ENCODE data around the gene CXADR.
"Not testable (repeated sequence)": the region's sequence is repeated elsewhere in the genome, so short reads cannot be mapped to it uniquely, and the experiment has no call there.

The CXADR gene

DNA sequence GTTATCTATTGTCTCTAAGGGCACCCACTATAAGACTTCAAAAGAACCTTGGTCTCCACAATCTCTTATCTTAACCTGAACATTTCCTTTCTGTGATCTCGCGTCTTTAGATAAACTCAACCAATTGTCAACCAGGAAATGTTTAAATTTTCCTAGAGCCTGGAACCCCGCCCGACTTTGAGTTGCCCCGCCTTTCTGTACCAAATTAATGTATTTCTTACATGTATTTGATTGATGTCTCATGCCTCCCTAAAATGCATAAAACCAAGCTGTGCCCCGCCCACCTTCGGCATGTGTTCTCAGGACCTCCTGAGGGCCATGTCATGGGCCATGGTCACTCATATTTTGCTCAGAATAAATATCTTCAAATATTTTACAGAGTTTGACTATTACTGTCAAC lies 5.9 kb upstream of the CXADR start:
- no peak for DNase-seq

DNA sequence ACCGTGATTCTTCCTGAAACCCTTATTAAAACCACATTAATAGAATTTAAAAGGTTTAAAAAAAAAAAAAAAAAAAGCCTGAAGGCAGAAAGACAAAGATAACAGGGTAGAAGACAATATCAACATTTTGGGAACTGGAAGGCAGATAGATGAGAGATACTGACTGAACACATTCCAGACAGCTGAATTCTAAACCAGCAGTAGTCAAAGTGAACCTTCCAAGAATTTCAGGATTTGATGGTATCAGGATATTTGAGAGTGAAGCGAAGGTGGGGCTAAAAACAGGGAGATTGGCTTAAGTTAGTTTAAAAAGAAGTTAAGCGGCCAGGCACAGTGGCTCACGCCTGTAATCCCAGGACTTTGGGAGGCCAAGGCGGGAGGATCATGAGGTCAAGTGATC lies 5.3 kb upstream of the CXADR start:
- DNase-seq, result no peak

DNA sequence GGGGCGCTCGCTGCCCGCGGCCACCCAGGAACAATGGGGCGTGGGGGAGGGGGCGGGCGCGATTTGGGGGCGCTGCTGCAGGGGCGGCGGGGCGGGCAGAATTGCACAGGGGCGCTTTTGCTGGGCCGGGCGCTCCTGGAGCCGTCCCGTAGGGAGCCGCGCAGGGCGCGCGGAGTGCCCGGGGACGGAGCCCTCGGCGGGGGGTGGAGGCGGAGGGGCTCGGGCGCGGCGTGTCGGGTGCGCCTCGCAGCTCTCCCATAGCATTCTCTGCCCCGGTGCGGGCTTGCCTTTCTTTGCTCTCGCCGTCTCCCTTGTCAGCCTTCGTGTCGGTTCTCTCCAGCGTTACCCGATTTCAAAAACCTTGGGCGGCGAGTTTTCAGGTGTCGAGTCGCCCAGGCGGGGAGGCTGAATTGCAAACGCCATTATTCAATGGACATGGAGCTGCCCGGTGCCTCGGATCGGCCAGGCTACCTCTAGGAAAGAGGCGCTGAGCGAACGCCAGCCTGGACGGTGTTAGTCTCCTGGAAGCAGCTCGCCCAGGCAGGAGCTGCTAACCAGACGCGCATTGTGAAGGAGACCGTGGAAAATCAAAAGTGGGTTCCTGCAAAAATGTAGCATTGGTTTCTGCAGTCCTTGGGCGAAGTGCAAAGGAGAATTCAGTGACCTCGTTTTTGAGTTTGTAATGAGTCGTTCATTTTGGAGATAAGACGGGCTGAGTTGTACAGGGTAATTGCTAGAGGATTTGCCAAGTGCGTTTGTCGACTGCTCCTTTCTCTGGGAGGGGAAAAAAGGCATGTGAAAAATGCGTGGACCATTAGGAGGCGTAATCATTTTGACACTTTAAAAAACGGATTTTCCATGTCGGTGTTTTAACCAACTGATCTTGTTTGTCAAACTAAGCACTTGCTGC lies 626 bp downstream of the CXADR start:
- DNase-seq, result peak in 1 of 2 donors; percentile 13

DNA sequence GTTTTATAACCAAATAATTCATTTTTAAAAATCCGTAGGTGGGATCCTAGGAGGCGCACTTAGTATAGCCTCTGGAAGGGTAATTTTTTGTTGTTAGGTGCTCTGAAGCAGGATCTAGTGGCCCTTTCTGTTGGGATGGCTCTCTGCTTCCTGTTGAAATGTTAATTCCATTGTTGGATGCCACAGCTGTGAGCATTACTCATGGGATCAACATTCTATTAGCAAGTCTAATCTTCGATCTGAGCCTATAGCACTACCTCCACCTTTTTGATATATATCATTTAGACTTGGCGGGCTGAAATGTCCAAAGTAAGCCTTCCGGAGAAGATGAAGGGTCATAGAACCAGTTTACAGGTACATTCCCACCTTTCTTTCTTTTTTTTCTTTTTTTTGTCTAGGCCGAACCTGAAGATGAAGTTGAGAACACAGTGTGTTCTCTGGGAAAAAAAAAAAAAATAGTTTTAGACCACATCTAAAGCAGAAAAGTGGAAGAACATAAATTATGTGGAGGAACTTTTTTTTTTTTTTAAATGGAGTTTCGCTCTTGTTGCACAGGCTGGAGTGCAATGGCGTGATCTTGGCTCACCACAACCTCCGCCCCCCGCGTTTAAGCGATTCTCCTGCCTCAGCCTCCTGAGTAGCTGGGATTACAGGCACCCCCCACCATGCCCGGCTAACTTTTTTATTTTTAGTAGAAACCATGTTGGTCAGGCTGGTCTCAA lies 1.4 kb downstream of the CXADR start:
- DNase-seq, result no peak

DNA sequence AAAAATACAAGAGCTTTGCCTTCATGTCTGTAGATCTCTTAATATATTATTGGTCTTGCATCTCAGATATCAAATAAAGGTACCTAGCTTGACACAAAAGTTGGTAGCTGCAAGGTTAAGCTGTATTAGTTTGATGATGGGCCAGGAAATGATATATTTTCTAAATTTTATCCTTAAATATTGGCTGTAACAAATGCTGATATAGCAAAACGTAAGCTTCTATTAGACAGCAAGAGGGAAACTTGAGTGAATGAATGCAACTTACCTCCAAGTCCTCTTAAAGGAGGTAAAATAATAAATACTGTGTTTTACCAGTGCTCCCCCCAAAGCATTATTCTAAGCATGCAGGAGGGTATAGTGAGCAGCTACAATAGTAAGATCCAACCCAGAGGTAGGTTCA lies 4.2 kb downstream of the CXADR start:
- DNase-seq, result not testable (repeated sequence)

DNA sequence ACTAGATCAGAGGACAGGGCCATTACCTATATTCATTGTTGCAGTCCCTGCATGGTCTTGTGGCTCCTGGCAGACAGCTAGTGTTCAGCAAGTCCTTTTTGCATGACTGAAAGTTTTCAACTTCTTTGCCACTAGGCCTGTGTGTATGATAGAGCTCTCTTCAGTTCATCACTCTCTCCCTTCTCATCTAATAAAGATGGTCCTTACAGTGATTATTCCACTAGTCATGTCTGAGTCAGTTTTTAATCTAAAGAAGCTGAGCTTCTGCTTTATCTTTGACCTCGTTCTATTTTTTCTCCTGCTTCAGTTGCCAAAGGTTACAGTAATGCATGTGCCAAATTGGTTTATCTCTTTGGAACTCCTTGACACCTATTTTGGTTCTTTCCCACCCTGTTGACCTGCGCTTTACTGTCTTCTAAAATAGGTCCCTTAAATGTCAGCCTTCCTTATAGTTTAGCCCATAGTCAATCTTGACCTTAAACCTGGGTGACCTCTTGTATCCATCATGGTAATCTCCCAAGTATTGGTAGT lies 6.4 kb downstream of the CXADR start:
- DNase-seq, result no peak

DNA sequence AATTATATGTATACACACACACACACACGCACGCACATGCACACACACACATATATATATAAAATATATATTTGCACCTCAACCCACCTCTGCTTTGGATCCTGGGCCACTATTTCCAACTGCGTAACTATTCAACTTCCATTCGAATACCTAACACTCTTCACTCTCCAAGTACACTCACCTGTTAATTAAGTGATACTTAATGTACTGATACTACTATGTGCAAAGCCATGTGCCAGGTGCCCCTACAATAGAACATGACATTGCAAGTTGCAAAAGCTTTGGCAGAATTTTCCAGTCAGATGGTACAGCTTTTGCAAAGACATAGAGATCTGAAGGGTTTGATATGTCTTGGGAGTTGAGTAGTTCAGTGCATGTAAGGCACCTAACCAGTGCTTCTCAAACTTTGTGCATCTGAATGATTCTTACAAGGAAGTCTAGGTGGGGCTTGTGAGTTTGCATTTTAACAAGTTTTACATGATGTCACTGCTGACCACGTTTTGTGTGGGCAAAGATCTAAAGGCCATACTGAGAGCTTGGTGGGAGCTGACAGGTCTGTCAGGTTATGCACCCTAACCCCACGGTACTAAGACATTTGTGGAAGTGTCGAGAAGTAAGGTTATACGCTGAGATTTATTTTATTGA lies 7.2 kb downstream of the CXADR start:
- DNase-seq, result no peak

DNA sequence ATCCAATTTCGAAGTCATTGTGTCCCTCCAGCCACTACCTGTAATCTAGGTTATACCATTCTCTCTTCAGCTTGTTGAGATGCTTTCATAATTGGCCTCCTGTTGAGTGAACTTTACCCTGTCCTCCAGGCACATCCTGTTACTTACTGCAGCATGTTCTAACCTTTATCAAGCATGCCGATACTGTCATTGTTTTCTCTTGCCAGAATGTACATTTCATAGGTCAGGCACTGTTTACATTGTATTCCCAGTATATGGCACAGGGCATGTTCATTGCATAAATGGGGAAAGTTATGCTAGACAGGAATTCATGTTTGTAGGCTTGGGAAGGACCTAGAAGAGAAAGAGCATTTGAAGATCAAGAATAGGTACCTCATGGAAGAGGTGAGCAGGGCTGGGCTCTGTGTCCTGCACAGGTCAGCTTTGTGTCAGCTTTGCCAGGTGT lies 10.2 kb downstream of the CXADR start:
- no peak for DNase-seq

DNA sequence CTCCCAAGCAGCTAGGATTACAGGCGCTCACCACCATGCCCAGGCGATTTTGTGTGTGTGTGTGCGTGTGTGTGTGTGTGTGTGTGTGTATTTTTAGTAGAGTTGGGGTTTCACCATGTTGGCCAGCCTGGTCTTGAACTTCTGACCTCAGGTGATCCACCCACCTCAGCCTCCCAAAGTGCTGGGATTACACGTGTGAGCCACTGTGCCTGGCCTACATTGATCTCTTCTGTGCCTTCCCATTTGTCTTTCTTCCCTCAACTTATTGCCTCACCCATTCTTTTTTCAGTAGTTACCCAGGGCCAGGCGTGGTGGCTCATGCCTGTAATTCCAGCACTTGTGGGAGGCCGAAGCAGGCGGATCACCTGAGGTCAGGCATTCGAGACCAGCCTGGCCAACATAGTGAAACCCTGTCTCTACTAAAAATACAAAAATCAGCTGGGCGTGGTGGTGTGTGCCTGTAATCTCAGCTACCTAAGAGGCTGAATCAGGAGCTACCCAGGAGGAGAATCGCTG lies 11.2 kb downstream of the CXADR start:
- DNase-seq, result not testable (repeated sequence)

DNA sequence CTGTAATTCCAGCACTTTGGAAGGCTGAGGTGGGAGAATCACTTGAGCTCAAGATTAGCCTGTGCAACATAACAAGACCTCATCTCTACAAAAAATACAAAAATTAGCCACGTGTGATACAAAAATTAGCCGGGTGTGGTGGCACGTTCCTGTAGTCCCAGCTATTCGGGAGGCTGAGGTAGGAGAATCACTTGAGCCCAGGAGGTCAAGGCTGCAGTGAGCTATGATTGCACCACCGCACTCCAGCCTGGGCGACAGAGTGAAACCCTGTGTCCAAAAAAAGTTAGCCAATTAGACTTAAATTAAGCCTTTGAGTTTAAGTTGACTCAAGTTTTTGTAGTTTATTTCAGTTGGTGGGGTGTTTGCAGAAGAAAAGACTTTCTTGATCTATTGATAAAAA lies 11.8 kb downstream of the CXADR start:
- no peak for DNase-seq

DNA sequence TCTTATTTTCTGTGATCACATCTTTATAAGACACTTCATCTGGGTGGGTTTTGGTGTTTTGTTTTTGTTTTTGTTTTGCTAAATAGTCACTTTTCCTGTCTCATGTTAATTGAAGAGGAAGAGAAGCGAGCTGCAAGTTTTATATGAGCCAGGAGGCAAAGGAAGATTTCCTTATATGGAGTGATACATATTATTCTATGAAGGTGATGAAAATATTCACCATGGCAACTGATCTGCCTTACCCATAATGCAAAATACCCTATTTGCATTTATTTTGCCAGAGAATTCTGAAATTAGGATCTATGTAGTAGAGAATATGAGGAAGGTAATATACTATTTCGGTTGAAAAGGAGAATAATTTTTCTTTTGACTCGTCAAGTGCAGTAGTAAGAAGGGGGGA lies 13.9 kb downstream of the CXADR start:
- no peak for DNase-seq

DNA sequence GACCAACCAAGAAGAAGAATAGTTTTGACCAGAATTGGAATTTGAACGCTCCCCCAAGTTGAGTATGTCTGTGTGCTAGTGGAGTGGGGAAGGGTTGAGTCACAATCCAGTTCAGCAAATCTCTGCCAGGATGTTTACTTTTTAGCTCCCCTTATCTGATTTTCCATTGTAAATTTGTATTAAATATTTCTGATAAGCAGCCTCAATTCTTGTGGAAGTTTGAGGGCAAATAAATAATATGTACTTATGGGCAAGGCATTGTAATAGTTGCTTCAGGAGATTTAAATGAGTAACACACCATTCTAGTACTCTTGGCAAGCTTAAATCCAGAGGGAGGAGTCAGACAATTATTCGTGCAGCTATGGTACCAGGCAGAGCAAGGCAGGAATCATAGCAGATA lies 14.4 kb downstream of the CXADR start:
- DNase-seq, result no peak

DNA sequence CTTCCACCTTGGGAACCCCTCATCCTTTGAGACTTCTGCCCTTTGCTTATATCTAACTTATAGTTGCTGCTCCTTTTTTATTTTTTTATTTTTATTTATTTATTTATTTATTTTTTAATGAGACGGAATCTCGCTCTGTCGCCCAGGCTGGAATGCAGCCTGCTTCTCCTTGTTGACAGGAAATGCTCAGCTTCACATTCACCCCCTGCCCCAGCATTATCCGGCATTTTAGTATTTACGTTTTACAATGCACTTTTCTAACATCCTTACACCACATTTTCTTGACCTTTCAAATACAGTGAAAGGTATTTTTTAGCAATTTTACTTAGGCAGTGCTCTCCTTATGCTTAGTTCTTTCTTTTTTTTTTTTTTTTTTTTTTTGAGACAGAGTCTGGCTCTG lies 14.9 kb downstream of the CXADR start:
- DNase-seq, result no peak

DNA sequence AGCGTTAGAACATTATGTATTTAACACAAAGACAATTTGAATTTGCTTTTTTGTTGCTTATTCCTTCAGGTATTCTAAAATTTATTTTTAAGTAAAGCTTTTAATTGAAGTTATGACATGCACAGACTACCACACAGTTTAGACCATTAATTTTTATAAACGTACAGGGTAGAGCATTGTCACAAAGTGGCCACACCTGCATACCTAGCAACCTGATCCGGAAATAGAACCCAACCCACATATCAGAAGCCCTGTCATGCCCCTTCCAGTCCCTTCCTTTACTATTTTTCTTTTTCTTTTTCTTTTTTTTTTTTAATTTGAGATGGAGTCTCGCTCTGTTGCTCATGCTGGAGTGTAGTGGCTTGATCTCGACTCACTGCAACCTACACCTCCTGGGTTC lies 16.8 kb downstream of the CXADR start:
- DNase-seq, result no peak

DNA sequence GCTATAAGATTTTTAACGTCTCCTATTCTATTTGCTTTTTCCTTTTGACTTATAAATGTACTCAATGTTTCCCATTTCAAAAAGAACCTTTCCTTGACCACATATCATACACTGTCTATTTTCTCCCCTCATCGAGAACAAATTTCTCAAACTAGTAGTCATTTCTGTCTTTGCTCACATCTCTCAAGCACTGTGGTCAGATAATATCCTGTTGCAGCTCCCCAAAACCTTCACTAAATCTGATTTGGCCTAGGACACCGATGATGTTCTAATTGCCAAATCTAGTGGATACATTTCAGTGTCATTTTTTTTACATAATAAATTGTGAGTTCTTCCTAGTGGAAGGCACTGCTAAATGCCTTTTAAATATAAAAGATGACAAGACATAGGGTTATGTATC lies 19.4 kb downstream of the CXADR start:
- no peak for DNase-seq

DNA sequence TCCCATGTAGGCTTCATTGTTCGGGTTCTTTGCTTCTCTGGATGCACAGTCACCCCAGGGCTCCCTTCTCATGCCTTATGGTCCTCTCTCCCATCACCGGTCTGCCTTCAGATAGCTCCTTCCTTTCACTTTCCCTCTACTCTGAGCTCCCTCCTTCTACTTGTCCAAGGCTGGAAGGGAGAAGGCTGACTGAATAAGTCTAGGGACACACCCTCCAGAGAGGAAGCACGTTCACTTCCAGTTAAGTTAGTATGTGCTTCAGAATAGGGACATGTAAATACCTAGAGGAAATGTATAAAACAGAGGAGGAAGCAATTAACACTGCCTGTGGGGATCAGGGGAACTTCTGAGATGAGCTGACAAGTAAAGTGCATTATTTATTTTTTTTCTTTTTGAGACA lies 23.5 kb downstream of the CXADR start:
- DNase-seq, result no peak

DNA sequence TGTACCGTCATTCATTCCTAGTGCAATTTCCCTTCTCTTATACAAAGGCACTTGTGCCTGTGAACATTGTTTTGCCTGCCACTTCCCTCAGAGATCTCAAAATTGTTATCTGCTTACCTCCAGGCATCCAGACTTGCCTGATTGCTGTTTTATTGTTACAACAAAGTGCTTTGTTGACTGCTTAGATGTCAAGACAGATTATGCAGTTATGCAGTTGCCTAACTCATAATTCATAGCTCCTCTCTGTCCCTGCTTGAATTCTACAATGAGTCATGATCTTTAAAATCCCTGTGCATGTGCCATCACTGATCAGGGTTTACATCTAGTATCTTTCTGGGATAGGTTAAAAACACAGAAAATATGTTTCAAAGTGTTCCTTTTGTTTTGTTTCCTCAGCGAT lies 24.5 kb downstream of the CXADR start:
- no peak for DNase-seq

DNA sequence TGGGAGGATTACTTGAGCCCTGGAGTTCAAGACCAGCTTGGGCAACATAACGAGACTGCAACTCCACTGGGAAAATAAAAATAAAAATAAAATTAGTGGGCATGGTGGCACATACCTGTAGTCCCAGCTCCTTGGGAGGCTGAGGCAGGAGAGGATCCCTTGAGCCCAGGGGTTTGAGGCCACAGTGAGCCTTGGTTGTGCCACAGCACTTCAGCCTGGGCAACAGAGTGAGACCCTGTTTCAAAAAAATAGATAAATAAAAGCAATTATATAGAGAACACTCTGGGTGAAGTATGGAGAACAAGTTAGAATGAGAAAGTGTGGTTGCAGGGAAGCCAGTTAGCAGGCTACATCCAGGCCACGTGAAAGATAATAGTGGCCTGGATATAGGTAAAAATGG lies 25.7 kb downstream of the CXADR start:
- DNase-seq, result no peak

DNA sequence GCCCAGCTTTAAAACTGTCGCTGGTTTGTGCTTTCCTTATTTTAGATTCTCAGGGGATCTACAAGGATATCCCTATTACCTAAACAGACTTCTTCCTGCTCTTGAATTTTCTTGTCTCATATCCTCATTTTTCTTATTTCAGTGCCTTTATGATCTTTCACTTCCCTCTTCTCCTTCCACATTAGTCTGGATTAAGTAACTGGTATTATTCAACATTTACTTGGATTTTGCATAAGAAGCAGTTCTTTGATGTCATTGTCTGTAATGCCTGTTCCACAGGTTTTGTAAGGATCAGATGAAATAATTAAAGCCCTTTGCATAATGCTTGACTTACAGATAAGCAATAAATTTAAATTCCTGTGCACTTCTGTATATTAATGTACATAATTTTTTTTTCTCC lies 26.5 kb downstream of the CXADR start:
- no peak for DNase-seq

DNA sequence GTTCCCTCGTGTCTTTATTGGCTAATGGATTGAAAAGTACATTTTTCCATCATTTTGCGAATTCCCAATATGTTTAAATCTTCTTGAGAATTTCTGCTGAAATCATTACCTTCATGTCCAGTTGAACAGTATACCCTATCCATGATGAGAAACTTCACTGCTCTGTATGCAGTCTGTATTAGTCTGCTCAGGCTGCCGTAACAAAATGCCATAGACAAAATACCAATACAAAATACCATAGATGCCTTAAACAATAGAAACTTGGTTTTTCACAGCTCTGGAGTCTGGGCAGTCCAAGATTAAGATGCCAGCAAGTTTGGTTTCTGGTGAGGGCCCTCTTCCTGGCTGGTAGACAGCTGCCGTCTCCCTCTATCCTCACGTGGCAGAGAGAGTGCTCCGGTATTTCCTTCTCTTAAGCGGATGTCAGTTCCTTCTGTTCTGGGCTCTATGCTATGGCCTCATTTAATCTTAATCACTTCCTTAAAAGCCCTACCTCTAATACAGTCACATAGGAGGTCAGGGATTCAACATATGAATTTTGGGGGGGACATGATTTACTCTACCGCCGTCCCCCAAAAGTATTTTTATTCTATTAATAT lies 27.0 kb downstream of the CXADR start:
- no peak for DNase-seq

DNA sequence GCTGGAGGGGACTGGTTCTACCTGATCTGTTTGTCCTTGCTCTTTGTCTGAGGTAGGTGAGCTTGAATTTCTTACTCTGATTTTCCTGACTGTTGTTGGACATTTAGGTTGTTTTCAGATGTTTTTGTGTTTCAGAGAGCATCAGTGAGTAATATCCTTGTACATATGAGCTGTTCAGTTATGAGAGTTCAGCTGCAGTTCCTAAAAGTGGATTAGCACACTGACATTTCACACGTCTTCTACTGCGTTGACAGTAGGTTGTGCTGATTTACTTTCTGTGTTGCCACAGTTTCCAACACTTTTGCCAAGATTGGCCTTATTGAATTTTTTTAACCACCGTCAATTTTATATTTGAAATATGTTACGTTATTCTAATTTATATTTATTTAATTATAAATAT lies 27.7 kb downstream of the CXADR start:
- DNase-seq, result no peak

DNA sequence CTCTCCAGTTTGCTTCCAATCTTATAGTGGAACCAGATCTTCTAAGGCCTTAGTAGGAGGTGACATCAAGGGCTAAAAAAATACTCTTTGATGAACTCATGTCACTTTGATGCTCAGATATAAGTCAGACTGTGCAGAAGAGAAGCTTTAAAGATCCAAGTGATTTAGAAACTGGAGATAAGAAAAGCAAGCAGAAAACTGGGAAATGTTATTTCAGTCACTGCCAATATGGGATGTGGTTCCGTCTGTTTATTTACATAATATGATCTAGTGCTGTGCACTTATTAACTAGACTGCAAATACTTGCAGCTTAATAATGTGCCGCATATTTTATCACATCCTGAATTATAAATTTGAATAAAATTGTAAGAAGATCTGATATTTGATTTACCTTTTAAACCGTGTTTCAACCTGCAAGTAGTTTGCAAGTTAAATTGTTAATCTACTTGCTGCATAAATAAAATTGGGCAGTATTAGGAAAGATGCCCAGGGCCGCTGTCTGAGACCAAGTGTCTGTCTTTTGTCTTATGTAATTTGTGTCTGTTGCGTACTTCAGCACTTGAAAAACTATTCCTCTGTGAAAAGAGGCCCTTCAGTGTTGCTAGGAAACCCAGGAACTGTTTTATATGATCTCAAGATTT lies 29.6 kb downstream of the CXADR start:
- DNase-seq, result no peak

All from CD4-positive, alpha-beta T cell treated with Interferon alpha-2 for 1 hour (primary cell).